ENCODE measurements around the gene EXOG.

EXOG gene

GRCh38 chr3:38516669-38517068, 20.5 kb downstream of the EXOG start:
- Histone ChIP-seq H3K36me3 (peaks cover 4% of the 10 kb centered on the region), H3K27me3 (ENCODE audit: insufficient read depth, low read depth, severe bottlenecking) (no peaks in the 10 kb centered on the region), H3K4me3 (ENCODE audit: low read depth, low read length) (no peak overlapping the region), H3K27ac (no peak overlapping the region), H3K9me3 (ENCODE audit: severe bottlenecking) (no peaks in the 10 kb centered on the region)
- no peak for TF ChIP-seq CTCF (IDR thresholded peaks at IDR 0.05; ENCODE audit: low read depth, low read length)
- no peak for DNase-seq

- Histone ChIP-seq H3K27me3 (ENCODE audit: insufficient read depth, low read depth, severe bottlenecking) (no peaks in the 10 kb centered on the region), H3K36me3 (peaks cover 3% of the 10 kb centered on the region), H3K4me3 (ENCODE audit: low read depth, low read length) (no peak overlapping the region), H3K9me3 (ENCODE audit: severe bottlenecking) (no peaks in the 10 kb centered on the region), H3K27ac (no peak overlapping the region)
- no peak for TF ChIP-seq CTCF (IDR thresholded peaks at IDR 0.05; ENCODE audit: low read depth, low read length)
- DNase-seq, result no peak
Measured at GRCh38 chr3:38519000-38519399, 22.9 kb downstream of the EXOG start.

- Histone ChIP-seq H3K27me3 (ENCODE audit: insufficient read depth, low read depth, severe bottlenecking) (no peaks in the 10 kb centered on the region), H3K27ac (no peak overlapping the region), H3K4me3 (ENCODE audit: low read depth, low read length) (no peak overlapping the region), H3K9me3 (ENCODE audit: severe bottlenecking) (no peaks in the 10 kb centered on the region), H3K36me3 (peaks cover 8% of the 10 kb centered on the region)
- DNase-seq, result no peak
- no peak for TF ChIP-seq CTCF (IDR thresholded peaks at IDR 0.05; ENCODE audit: low read depth, low read length)
Measured at GRCh38 chr3:38519651-38520050, 23.5 kb downstream of the EXOG start.

- peak; percentile 64 for DNase-seq
- Histone ChIP-seq H3K4me3 (ENCODE audit: low read depth, low read length) (no peak overlapping the region), H3K27me3 (ENCODE audit: insufficient read depth, low read depth, severe bottlenecking) (no peaks in the 10 kb centered on the region), H3K36me3 (peaks cover 11% of the 10 kb centered on the region), H3K9me3 (ENCODE audit: severe bottlenecking) (no peaks in the 10 kb centered on the region), H3K27ac (no peak overlapping the region)
- peak; percentile 86 for TF ChIP-seq CTCF (IDR thresholded peaks at IDR 0.05; ENCODE audit: low read depth, low read length)
Measured at GRCh38 chr3:38521391-38521987, 25.3 kb downstream of the EXOG start.

GRCh38 chr3:38522002-38522401, 25.9 kb downstream of the EXOG start:
- Histone ChIP-seq H3K36me3 (peaks cover 11% of the 10 kb centered on the region), H3K27ac (no peak overlapping the region), H3K9me3 (ENCODE audit: severe bottlenecking) (no peaks in the 10 kb centered on the region), H3K27me3 (ENCODE audit: insufficient read depth, low read depth, severe bottlenecking) (no peaks in the 10 kb centered on the region), H3K4me3 (ENCODE audit: low read depth, low read length) (no peak overlapping the region)
- TF ChIP-seq CTCF (IDR thresholded peaks at IDR 0.05; ENCODE audit: low read depth, low read length), result no peak
- no peak for DNase-seq

GRCh38 chr3:38524141-38524739, 28.1 kb downstream of the EXOG start:
- H3K4me3 ChIP-seq (ENCODE audit: low read depth, low read length), result no peak overlapping the region
- TF ChIP-seq CTCF (IDR thresholded peaks at IDR 0.05; ENCODE audit: low read depth, low read length), result no peak
- DNase-seq, result no peak
- no peak overlapping the region for H3K27ac ChIP-seq
- H3K27me3 ChIP-seq (ENCODE audit: insufficient read depth, low read depth, severe bottlenecking), result no peaks in the 10 kb centered on the region
- no peaks in the 10 kb centered on the region for H3K9me3 ChIP-seq (ENCODE audit: severe bottlenecking)
- peaks cover 11% of the 10 kb centered on the region for H3K36me3 ChIP-seq
